Measurements from ENCODE around the gene SLC18A2. TPM values are rescaled to one million over a fixed set of nuclear protein-coding genes. Genes with fewer than 3 reads are reported as not detected.
A peak's percentile ranks its signal among the peaks of the same experiment; 100 is the strongest.

The SLC18A2 gene
- total and polyA plus RNA-seq, 9 of the 15 experiments (the other 6 are each of a cell fraction or from before 2014, with no cell fraction given), result 0.03 to 5.4 (median 0.40) TPM

DNA sequence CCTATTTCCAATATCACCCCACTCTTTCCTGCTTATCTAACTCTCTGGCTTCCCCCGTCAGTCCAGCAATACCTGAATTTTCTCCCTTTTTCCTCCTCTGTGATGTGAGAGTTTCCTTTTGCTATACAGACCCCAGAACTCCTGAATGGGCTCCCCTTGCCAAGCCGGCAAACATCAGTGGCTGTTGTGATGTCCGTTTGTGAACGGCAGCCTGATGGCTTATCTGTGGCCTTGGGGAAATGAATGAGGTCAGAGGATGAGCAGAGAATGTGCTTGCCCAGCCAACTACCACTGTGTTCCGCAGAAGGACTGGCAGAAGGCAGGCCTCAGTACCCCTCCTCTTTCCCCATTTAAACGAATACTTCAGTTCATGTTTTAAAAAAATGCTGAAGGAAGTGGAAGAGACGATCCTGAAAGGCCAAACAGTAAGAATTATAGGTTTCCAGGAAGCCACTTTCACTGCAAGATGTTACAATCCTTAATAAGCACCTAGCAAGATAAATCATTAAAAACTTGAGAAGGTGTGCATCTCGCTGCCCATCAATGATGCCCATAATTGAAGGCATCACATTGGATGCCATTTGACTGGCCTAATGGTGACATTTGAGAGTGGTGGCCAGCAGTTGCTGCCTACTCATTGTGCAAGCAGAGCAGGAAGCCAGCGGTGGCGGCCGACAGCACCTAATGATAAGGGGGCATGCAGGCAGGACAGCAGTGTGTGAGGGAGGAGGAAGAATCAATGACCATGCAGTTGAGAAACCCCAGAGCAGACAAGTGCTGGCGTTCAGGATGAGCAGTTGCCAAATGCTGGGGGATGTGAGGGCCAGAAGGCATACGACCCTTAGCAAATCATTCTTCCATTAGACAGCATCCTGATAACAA lies 31.5 kb downstream of the SLC18A2 start (continued):
- TF ChIP-seq, protein P1, sequence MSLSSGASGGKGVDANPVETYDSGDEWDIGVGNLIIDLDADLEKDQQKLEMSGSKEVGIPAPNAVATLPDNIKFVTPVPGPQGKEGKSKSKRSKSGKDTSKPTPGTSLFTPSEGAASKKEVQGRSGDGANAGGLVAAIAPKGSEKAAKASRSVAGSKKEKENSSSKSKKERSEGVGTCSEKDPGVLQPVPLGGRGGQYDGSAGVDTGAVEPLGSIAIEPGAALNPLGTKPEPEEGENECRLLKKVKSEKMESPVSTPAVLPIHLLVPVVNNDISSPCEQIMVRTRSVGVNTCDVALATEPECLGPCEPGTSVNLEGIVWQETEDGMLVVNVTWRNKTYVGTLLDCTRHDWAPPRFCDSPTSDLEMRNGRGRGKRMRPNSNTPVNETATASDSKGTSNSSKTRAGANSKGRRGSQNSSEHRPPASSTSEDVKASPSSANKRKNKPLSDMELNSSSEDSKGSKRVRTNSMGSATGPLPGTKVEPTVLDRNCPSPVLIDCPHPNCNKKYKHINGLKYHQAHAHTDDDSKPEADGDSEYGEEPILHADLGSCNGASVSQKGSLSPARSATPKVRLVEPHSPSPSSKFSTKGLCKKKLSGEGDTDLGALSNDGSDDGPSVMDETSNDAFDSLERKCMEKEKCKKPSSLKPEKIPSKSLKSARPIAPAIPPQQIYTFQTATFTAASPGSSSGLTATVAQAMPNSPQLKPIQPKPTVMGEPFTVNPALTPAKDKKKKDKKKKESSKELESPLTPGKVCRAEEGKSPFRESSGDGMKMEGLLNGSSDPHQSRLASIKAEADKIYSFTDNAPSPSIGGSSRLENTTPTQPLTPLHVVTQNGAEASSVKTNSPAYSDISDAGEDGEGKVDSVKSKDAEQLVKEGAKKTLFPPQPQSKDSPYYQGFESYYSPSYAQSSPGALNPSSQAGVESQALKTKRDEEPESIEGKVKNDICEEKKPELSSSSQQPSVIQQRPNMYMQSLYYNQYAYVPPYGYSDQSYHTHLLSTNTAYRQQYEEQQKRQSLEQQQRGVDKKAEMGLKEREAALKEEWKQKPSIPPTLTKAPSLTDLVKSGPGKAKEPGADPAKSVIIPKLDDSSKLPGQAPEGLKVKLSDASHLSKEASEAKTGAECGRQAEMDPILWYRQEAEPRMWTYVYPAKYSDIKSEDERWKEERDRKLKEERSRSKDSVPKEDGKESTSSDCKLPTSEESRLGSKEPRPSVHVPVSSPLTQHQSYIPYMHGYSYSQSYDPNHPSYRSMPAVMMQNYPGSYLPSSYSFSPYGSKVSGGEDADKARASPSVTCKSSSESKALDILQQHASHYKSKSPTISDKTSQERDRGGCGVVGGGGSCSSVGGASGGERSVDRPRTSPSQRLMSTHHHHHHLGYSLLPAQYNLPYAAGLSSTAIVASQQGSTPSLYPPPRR (CRISPR knock-in tag; IDR thresholded peaks at IDR 0.05; ENCODE audit: borderline replicate concordance), result no peak
- TF ChIP-seq, protein P2, sequence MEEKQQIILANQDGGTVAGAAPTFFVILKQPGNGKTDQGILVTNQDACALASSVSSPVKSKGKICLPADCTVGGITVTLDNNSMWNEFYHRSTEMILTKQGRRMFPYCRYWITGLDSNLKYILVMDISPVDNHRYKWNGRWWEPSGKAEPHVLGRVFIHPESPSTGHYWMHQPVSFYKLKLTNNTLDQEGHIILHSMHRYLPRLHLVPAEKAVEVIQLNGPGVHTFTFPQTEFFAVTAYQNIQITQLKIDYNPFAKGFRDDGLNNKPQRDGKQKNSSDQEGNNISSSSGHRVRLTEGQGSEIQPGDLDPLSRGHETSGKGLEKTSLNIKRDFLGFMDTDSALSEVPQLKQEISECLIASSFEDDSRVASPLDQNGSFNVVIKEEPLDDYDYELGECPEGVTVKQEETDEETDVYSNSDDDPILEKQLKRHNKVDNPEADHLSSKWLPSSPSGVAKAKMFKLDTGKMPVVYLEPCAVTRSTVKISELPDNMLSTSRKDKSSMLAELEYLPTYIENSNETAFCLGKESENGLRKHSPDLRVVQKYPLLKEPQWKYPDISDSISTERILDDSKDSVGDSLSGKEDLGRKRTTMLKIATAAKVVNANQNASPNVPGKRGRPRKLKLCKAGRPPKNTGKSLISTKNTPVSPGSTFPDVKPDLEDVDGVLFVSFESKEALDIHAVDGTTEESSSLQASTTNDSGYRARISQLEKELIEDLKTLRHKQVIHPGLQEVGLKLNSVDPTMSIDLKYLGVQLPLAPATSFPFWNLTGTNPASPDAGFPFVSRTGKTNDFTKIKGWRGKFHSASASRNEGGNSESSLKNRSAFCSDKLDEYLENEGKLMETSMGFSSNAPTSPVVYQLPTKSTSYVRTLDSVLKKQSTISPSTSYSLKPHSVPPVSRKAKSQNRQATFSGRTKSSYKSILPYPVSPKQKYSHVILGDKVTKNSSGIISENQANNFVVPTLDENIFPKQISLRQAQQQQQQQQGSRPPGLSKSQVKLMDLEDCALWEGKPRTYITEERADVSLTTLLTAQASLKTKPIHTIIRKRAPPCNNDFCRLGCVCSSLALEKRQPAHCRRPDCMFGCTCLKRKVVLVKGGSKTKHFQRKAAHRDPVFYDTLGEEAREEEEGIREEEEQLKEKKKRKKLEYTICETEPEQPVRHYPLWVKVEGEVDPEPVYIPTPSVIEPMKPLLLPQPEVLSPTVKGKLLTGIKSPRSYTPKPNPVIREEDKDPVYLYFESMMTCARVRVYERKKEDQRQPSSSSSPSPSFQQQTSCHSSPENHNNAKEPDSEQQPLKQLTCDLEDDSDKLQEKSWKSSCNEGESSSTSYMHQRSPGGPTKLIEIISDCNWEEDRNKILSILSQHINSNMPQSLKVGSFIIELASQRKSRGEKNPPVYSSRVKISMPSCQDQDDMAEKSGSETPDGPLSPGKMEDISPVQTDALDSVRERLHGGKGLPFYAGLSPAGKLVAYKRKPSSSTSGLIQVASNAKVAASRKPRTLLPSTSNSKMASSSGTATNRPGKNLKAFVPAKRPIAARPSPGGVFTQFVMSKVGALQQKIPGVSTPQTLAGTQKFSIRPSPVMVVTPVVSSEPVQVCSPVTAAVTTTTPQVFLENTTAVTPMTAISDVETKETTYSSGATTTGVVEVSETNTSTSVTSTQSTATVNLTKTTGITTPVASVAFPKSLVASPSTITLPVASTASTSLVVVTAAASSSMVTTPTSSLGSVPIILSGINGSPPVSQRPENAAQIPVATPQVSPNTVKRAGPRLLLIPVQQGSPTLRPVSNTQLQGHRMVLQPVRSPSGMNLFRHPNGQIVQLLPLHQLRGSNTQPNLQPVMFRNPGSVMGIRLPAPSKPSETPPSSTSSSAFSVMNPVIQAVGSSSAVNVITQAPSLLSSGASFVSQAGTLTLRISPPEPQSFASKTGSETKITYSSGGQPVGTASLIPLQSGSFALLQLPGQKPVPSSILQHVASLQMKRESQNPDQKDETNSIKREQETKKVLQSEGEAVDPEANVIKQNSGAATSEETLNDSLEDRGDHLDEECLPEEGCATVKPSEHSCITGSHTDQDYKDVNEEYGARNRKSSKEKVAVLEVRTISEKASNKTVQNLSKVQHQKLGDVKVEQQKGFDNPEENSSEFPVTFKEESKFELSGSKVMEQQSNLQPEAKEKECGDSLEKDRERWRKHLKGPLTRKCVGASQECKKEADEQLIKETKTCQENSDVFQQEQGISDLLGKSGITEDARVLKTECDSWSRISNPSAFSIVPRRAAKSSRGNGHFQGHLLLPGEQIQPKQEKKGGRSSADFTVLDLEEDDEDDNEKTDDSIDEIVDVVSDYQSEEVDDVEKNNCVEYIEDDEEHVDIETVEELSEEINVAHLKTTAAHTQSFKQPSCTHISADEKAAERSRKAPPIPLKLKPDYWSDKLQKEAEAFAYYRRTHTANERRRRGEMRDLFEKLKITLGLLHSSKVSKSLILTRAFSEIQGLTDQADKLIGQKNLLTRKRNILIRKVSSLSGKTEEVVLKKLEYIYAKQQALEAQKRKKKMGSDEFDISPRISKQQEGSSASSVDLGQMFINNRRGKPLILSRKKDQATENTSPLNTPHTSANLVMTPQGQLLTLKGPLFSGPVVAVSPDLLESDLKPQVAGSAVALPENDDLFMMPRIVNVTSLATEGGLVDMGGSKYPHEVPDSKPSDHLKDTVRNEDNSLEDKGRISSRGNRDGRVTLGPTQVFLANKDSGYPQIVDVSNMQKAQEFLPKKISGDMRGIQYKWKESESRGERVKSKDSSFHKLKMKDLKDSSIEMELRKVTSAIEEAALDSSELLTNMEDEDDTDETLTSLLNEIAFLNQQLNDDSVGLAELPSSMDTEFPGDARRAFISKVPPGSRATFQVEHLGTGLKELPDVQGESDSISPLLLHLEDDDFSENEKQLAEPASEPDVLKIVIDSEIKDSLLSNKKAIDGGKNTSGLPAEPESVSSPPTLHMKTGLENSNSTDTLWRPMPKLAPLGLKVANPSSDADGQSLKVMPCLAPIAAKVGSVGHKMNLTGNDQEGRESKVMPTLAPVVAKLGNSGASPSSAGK (IDR thresholded peaks at IDR 0.05), result no peak
- TF ChIP-seq MCM2 (IDR thresholded peaks at IDR 0.05; ENCODE audit: low read depth), result no peak
- no peak for TF ChIP-seq MYNN (IDR thresholded peaks at IDR 0.05)
- no peak for TF ChIP-seq MYNN (CRISPR knock-in tag; IDR thresholded peaks at IDR 0.05)
- TF ChIP-seq DMBX1 (CRISPR knock-in tag; IDR thresholded peaks at IDR 0.05; ENCODE audit: borderline replicate concordance), result no peak
- TF ChIP-seq, protein P3, sequence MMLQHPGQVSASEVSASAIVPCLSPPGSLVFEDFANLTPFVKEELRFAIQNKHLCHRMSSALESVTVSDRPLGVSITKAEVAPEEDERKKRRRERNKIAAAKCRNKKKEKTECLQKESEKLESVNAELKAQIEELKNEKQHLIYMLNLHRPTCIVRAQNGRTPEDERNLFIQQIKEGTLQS (IDR thresholded peaks at IDR 0.05), result 0 out of 2 replicates have a peak, but pooled peaks have one; percentile 12
- TF ChIP-seq, protein P3 (CRISPR knock-in tag; conservative IDR thresholded peaks at IDR 0.05), result no peak
- no peak for TF ChIP-seq HNRNPLL (IDR thresholded peaks at IDR 0.05; ENCODE audit: low read depth, low read length, poor library complexity, severe bottlenecking)
